HG02678 (cell line): ENCODE data around the gene LAMC3.

ENCODE experiments used
- ATAC-seq: cut with Tn5 transposase; IDR thresholded peaks from one replicate; pipeline ENCODE4 v1.9.1; 2021; ENCODE audit warnings: mild to moderate bottlenecking, moderate library complexity; ENCODE audit not compliant: unreplicated experiment

Gene LAMC3

DNA sequence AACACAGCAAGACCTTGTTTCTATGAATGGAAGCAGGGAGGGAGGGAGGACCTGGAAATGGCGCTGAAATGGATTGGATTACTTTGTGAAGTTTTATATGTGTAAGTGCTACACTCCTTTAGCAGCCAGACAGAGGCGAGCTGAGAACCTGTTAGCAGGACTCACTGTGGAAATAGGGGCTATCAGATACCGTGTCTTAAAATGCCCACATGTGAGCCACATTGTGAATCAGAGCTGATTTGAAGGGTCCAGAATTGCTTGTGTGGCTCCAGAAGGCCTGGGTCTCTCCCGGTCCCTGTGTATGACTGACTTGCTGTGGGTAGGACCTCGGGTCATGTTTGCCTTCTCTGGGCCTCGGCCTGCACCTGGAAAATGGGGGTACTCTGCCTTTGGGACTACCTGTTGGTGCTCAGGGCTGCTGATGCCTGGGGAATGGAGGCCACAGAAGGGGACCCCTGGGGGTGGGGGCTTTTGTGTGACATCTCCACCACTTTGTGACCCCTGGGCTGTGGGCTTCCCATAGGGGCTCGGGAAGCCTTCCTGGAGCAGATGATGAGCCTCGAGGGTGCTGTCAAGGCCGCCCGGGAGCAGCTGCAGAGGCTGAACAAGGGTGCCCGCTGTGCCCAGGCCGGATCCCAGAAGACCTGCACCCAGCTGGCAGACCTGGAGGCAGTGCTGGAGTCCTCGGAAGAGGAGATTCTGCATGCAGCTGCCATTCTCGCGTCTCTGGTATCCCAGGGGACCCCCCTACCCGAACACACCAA is 63.3 kb downstream of the LAMC3 start:
- ATAC-seq, result no peak

- no peak for ATAC-seq
Observed at GRCh38 chr9:131072871-131073237, 63.9 kb downstream of the LAMC3 start.

GRCh38 chr9:131076347-131077195 is 67.6 kb downstream of the LAMC3 start:
- ATAC-seq, result no peak

DNA sequence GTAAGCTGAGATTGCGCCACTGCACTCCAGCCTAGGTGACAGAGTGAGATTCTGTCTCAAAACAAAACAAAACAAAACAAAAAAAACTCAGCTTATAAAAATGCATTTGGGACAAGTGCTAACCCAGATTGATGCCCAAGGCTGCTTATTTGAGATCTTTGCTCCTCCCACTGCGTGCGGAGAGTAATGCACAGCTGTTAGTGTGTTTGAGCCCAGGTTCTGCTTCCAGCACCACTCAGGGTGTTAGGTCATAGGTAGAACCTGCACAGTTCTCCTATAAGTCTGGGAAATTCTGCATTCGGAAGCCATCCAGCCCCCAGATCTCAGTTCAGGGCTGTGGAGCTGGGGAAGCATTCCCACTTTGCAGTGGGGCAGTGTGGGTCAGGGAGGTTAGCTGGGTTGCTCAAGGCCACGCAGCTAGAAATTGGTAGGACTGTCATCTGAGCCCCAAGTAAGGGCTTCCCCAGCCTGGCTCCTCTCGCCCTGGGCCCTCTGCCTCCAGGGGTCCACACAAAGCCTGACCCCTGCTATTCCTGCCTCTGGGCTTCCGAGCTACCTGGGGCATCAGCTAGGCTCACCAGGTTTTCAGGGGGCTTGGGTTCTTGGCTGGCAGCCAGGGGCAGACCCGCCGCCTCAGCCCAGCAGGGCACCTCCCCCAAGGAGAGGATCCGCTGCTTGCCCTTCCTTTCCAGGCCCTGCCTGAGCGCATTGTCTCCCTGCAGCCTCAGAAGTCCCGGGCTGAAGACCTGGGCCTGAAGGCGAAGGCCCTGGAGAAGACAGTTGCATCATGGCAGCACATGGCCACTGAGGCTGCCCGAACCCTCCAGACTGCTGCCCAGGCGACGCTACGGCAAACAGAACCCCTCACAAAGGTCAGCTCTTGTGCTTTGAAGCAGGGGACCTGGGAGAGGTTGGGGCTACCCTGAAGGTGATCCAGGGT is 69.7 kb downstream of the LAMC3 start:
- ATAC-seq, result no peak

DNA sequence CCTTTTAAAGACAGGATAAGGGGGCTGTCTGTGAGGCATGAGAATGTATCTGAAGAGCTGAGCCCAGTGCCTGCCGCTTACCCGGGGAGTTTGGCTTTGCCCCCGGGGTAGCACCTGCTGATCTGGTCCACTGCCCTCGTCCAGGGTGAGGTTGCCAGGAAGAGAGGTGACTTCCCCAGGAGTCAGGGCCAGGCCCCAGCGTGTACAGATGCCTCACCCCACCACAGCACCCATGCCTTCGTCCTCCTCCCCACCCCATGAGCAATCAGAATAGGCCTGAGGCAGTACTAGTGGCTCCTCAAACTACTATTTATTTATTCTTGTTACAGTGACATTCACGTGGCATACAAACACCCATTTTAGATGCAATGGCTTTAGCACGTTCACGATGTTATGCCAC is 71.6 kb downstream of the LAMC3 start:
- ATAC-seq, result no peak

- ATAC-seq, result no peak
Observed at GRCh38 chr9:131081868-131082267, 72.9 kb downstream of the LAMC3 start.

DNA sequence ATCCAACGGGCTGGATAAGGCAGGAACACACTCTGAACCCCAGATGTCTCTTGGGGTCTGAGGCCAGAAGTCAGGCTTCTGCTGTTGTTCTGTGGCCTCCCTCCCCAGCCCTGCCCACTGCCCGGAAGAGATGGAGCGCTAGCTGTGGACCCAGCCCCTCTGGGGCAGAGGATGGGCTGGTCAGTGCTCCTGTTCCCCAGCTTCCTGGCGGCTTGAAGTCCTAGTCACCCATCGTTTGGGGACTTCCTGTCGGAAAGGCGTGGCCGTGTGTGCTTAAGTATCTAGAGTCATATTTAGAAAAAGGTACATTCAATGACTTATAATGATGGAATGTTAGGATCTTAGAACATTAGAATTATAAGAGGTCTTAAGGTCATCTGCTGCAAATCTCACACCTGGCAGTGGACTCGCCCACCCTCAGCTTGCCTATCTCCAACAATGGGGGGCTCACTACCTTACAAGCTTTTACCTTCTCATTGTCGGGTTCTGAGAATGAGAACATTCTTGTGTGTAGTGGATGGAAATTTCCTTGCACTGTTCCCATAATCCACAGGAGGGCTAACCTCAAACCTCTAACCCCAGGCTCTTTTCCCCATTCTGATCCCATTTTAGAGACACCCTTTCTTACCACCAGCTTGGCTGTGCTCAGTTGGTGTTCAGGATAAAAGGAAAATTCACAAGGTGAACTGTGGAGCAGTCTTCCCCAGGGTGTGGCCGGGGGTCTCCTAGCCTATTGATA is 74.0 kb downstream of the LAMC3 start:
- ATAC-seq, result no peak

DNA sequence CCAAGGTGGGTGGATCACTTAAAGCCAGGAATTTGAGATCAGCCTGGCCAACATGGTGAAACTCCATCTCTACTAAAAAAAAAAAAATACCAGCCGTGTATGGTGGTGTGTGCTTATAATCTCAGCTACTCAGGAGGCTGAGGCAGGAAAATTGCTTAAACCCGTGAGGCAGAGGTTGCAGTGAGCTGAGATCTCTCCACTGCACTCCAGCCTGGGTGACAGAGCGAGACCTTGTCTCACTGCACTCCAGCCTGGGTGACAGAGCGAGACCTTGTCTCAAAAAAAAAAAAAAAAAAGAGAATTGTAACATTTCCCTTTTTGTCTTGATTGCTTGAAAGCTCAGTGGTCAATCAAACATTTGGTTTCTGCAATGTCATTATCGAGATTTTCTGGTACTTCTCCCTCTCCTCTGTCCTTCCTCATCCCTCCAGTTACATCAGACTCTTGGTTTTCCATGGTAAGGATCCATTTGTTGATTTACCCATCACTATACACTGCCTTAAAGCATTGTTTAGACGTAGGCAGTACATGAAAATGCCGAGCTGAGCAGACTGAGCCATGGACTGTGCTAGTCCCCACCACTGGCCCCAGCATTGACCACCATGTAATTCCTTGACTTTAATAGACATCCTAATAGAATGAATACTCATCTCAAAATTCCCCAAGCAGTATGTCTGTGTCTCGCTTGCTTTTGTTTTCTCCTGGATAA is 75.8 kb downstream of the LAMC3 start:
- no peak for ATAC-seq

- ATAC-seq, result no peak
Observed at GRCh38 chr9:131085370-131086122, 76.6 kb downstream of the LAMC3 start.

DNA sequence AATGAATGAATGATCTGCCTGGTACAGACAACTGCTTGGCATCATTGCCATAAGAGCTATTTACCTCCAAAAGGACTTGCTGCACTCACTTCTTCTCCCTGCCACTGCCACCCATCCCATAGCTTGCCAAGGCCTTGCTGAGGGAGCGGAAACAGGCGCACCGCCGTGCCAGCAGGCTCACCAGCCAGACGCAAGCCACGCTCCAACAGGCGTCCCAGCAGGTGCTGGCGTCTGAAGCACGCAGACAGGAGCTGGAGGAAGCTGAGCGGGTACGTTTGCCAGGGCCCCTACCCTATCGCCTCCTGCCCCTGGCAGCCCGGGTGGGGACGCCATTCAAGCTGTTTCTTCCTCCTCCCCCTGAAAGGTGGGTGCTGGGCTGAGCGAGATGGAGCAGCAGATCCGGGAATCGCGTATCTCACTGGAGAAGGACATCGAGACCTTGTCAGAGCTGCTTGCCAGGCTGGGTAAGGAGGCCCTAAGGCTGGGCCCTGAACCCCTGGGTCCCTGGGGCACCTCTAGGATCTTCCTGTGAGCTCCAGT is 78.5 kb downstream of the LAMC3 start:
- ATAC-seq, result no peak

- ATAC-seq, result no peak
Observed at GRCh38 chr9:131090025-131090787, 81.2 kb downstream of the LAMC3 start.

DNA sequence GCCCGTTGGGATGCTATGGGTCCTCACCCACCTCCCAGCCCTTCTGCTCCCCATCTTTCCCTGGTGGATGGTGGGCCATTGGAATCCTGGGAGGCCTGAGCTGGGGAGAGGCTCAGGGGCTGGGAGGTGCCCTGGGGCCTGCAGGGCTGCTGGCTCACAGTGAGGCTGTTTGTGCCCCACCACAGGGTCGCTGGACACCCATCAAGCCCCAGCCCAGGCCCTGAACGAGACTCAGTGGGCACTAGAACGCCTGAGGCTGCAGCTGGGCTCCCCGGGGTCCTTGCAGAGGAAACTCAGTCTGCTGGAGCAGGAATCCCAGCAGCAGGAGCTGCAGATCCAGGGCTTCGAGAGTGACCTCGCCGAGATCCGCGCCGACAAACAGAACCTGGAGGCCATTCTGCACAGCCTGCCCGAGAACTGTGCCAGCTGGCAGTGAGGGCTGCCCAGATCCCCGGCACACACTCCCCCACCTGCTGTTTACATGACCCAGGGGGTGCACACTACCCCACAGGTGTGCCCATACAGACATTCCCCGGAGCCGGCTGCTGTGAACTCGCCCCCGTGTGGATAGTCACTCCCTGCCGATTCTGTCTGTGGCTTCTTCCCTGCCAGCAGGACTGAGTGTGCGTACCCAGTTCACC is 82.5 kb downstream of the LAMC3 start:
- ATAC-seq, result no peak

- ATAC-seq, result no peak
Observed at GRCh38 chr9:131092030-131092429, 83.1 kb downstream of the LAMC3 start.

DNA sequence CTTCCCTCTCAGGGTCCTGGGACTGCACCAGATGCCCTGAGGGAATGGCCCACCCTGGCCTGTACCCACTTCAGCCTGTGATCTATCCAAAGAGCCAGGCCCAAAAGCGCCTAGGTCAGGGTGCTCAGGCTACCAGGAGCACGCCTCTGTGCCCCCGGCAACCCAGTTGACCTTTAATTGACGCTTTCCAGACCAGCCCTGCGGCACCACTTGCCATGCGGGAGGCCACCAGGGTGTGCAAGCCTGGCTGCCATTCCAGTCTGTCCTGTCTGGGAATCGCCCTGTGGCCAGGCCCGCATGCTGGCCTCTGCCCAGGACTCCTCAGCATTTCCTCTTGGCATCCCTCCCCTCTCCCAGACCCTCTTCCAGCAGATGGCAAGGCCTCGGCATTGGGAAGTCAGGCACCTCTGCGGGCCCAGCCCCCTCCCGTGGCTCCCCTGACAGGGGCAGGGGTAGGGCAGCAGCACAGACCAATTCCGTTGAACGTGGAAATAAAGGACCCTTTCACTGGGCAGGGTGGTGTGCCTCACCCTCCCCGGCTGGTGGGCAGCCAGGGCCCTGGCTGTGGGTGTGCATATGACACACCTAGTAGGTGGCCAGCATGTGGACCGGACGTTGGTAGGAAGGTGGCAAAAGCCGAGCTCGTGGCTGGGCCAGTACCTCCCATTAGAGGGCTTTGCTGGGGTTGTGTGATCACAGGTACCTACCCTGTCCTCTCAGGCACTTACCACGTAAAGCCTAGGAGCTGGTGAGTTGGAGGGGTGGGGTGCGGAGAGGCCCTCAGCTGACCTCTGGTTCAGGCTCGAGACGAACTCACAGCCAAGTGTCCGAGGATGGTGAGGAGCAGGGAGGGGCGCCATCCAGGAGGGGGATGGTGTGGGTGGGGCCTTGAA is 83.8 kb downstream of the LAMC3 start:
- no peak for ATAC-seq

DNA sequence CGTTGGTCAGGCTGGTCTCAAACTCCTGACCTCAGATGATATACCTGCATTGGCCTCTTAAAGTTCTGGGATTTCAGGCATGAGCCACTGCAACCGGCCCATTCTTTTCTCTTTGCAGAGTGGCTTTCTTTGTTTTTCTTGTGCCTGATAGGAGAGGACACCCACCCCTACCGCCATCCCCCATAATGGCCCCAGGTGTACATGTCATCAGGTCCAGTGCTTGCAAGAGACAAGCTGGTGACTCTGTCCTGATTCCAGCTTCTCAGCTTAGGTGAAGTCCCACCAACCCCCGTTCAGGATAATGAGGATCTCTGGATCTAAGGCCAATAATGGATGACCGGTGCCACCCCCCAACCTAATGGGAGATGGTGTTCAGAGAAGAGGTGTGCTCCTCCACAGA is 85.0 kb downstream of the LAMC3 start:
- no peak for ATAC-seq

- no peak for ATAC-seq
Observed at GRCh38 chr9:131094622-131095021, 85.6 kb downstream of the LAMC3 start.
